Suprapubic skin (tissue), 4 donors: Measurements from ENCODE around the gene ZFHX3. TPM values are rescaled to one million over a fixed set of nuclear protein-coding genes. Genes with fewer than 3 reads are reported as not detected.

ENCODE experiments used
- DNase-seq, 2 donors: peaks; one replicate each; pipeline ENCODE4 v3.0.0-alpha.2; 2019; ENCODE audit warnings: low spot score in 2 of 2
- H3K27ac ChIP-seq: fragments of 200-600 bp; sonication (generic); one replicate; pipeline ENCODE4 v1.5.1; 2019
- H3K27me3 ChIP-seq: fragments of 200-600 bp; sonication (generic); one replicate; pipeline ENCODE4 v1.5.1; 2019
- H3K36me3 ChIP-seq: fragments of 200-600 bp; sonication (generic); one replicate; pipeline ENCODE4 v1.5.1; 2019
- H3K4me1 ChIP-seq: fragments of 200-600 bp; sonication (generic); one replicate; pipeline ENCODE4 v1.5.1; 2019
- H3K4me3 ChIP-seq: fragments of 200-600 bp; sonication (generic); one replicate; pipeline ENCODE4 v1.5.1; 2019; ENCODE audit warnings: mild to moderate bottlenecking
- H3K9me3 ChIP-seq: fragments of 200-600 bp; sonication (generic); one replicate; pipeline ENCODE4 v1.5.1; 2019
- CTCF ChIP-seq, 2 donors: fragments of 200-600 bp in 1 of 2; fragments of 450-650 bp in 1 of 2; sonication (generic) in 1 of 2; IDR thresholded peaks; one replicate each; pipeline ENCODE4 v1.5.1; 2016 to 2019; ENCODE audit warnings: antibody characterized with exemption in 2 of 2, mild to moderate bottlenecking in 1 of 2, moderate library complexity in 1 of 2
- EP300 ChIP-seq: sonication (generic); formaldehyde crosslinking; IDR thresholded peaks from one replicate; pipeline ENCODE4 v1.6.1; 2017; ENCODE audit warnings: antibody characterized with exemption
- POLR2A ChIP-seq, 2 donors: fragments of 450-650 bp; IDR thresholded peaks; one replicate each; pipeline ENCODE4 v1.6.1; 2017; ENCODE audit warnings: antibody characterized with exemption in 2 of 2, mild to moderate bottlenecking in 2 of 2, moderate library complexity in 2 of 2
- POLR2AphosphoS5 ChIP-seq, 3 donors: sonication (generic); formaldehyde crosslinking; IDR thresholded peaks; one replicate each; pipeline ENCODE4 v1.6.1; 2017; ENCODE audit warnings: antibody characterized with exemption in 3 of 3
- WGBS: methylation state at CpG from one replicate; pipeline ENCODE4 v1.1.5; 2018; 5-methylcytosine and 5-hydroxymethylcytosine counted together
- total RNA-seq, 4 donors: library from RNA; depleted of rRNA; stranded (reverse); fragments of >200 nt; gene quantifications; one replicate each; pipeline ENCODE4 v1.1.0, GENCODE V29; 2016

ZFHX3 gene
- total RNA-seq, 4 donors from 2014 or later = 10.4 to 16.1 (median 12.8) TPM

- Histone ChIP-seq H3K4me1 (no peaks in the 10 kb centered on the region), H3K9me3 (no peaks in the 10 kb centered on the region), H3K4me3 (no peak overlapping the region), H3K27me3 (no peaks in the 10 kb centered on the region), H3K27ac (no peak overlapping the region), H3K36me3 (peaks cover 44% of the 10 kb centered on the region)
- DNase-seq = no peak
- TF ChIP-seq POLR2AphosphoS5 (IDR thresholded peaks at IDR 0.05) (no peak), EP300 (no peak), CTCF (IDR thresholded peaks at IDR 0.05) (no peak), POLR2A (IDR thresholded peaks at IDR 0.05) (no peak)
- 95% methylated on average over 15 of the region's 15 CpGs for WGBS
Observed at GRCh38 chr16:72889616-72890582, 158.0 kb downstream of the ZFHX3 start.

GRCh38 chr16:72887537-72887936, 160.4 kb downstream of the ZFHX3 start:
- H3K4me3 ChIP-seq = no peak overlapping the region
- H3K36me3 ChIP-seq = peaks cover 44% of the 10 kb centered on the region
- WGBS = 97% methylated on average over 14 of the region's 14 CpGs
- H3K27ac ChIP-seq = no peak overlapping the region
- H3K4me1 ChIP-seq = no peaks in the 10 kb centered on the region
- H3K27me3 ChIP-seq = no peaks in the 10 kb centered on the region
- no peaks in the 10 kb centered on the region for H3K9me3 ChIP-seq
- TF ChIP-seq CTCF (IDR thresholded peaks at IDR 0.05) (no peak), EP300 (no peak), POLR2A (IDR thresholded peaks at IDR 0.05) (no peak), POLR2AphosphoS5 (IDR thresholded peaks at IDR 0.05) (no peak)
- no peak for DNase-seq

- H3K36me3 ChIP-seq = peaks cover 44% of the 10 kb centered on the region
Observed at GRCh38 chr16:72886346-72886974, 161.5 kb downstream of the ZFHX3 start.

GRCh38 chr16:72884573-72884972, 163.4 kb downstream of the ZFHX3 start:
- 84% methylated on average over 5 of the region's 5 CpGs for WGBS
- DNase-seq = no peak

More at GRCh38 chr16:72886346-72886974, 161.5 kb downstream of the ZFHX3 start:
- Histone ChIP-seq H3K9me3 (no peaks in the 10 kb centered on the region), H3K27ac (no peak overlapping the region), H3K4me1 (no peaks in the 10 kb centered on the region), H3K4me3 (no peak overlapping the region), H3K27me3 (no peaks in the 10 kb centered on the region)
- WGBS = 85% methylated on average over 9 of the region's 9 CpGs
- TF ChIP-seq EP300 = no peak
- no peak for TF ChIP-seq POLR2AphosphoS5 (IDR thresholded peaks at IDR 0.05)
- no peak for TF ChIP-seq CTCF (IDR thresholded peaks at IDR 0.05)
- no peak for TF ChIP-seq POLR2A (IDR thresholded peaks at IDR 0.05)
- no peak for DNase-seq

GRCh38 chr16:72884037-72884436, 163.9 kb downstream of the ZFHX3 start:
- TF ChIP-seq POLR2AphosphoS5 (IDR thresholded peaks at IDR 0.05) (no peak), EP300 (no peak), CTCF (IDR thresholded peaks at IDR 0.05) (no peak), POLR2A (IDR thresholded peaks at IDR 0.05) (no peak)
- no peak overlapping the region for H3K27ac ChIP-seq
- no peaks in the 10 kb centered on the region for H3K27me3 ChIP-seq
- no peak for DNase-seq
- H3K4me1 ChIP-seq = no peaks in the 10 kb centered on the region
- H3K9me3 ChIP-seq = no peaks in the 10 kb centered on the region
- WGBS = 62% methylated on average over 4 of the region's 4 CpGs
- H3K4me3 ChIP-seq = no peak overlapping the region
- peaks cover 34% of the 10 kb centered on the region for H3K36me3 ChIP-seq

More at GRCh38 chr16:72884573-72884972, 163.4 kb downstream of the ZFHX3 start:
- Histone ChIP-seq H3K27me3 (no peaks in the 10 kb centered on the region), H3K36me3 (peaks cover 39% of the 10 kb centered on the region), H3K9me3 (no peaks in the 10 kb centered on the region), H3K4me3 (no peak overlapping the region), H3K4me1 (no peaks in the 10 kb centered on the region), H3K27ac (no peak overlapping the region)
- TF ChIP-seq EP300 = no peak
